Endothelial cell of umbilical vein (primary cell): ENCODE measurements around the gene FBXO34. TPM values are rescaled to one million over a fixed set of nuclear protein-coding genes. Genes with fewer than 3 reads are reported as not detected.

Source experiments
- BruUV-seq: library from RNA; stranded (reverse); fragments of 400-500 nt; replicated peaks from 2 replicates; lab custom pipeline; 2021; lab: Mats Ljungman, UMichigan
- CTCF ChIA-PET: fragments of 300-600, 350-600 bp; sonication (Branson Sonifier 250); formaldehyde crosslinking; loops from one replicate; lab custom pipeline; 2021; ENCODE audit warnings: antibody characterized with exemption, inconsistent platforms; lab: Charles Lee
- POLR2A ChIA-PET: fragments of 300-600, 350-600 bp; sonication (Branson Sonifier 250); formaldehyde crosslinking; loops from one replicate; lab custom pipeline; 2021; ENCODE audit warnings: antibody characterized with exemption, inconsistent platforms; lab: Charles Lee
- DNase-seq: peaks from one replicate; pipeline ENCODE4 v3.0.0-alpha.2; 2011; ENCODE audit warnings: low read depth, low spot score
- FAIRE-seq: peaks from 2 replicates; lab custom pipeline; 2011; peaks lifted over from hg19 to GRCh38; lab: Jason Lieb, UNC
- H2AFZ ChIP-seq: 2 replicates; pipeline ENCODE4 v1.6.0; 2012; ENCODE audit warnings: low read depth, low read length, control low read depth, inconsistent platforms
- H3K27ac ChIP-seq: 2 replicates; pipeline ENCODE4 v1.5.1; 2011; ENCODE audit warnings: low read depth, mild to moderate bottlenecking, control low read depth, low read length, moderate library complexity; ENCODE audit not compliant: insufficient read depth
- H3K27me3 ChIP-seq, 2 experiments: 2 replicates each; pipeline versions ENCODE4 v1.6.0 to v1.6.1; 2011; ENCODE audit warnings: low read length in 2 of 2, mixed read lengths in 1 of 2; ENCODE audit not compliant: control insufficient read depth in 2 of 2, insufficient read depth in 2 of 2
- H3K36me3 ChIP-seq, 2 experiments: 2 replicates in 1 of 2; 3 replicates in 1 of 2; pipeline ENCODE4 v1.5.1; 2011; ENCODE audit warnings: low read length in 2 of 2, mild to moderate bottlenecking in 1 of 2, moderate library complexity in 1 of 2; ENCODE audit not compliant: control insufficient read depth in 2 of 2, insufficient read depth in 2 of 2; ENCODE audit errors: extremely low read depth in 1 of 2
- H3K4me1 ChIP-seq: 3 replicates; pipeline ENCODE4 v1.5.1; 2011; ENCODE audit warnings: mild to moderate bottlenecking, low read length; ENCODE audit not compliant: control insufficient read depth, insufficient read depth; ENCODE audit errors: extremely low read depth
- H3K4me2 ChIP-seq: 2 replicates; pipeline ENCODE4 v1.6.1; 2011; ENCODE audit warnings: low read length, control low read depth, mixed read lengths; ENCODE audit not compliant: insufficient read depth
- H3K4me3 ChIP-seq, 3 experiments: fragments of 200-600 bp in 1 of 3; sonication (generic), shearing (Covaris generic) in 1 of 3; replicated peaks in 1 of 3; 2 replicates each; pipeline ENCODE4 v1.5.1; 2011 to 2016; ENCODE audit warnings: control low read depth in 3 of 3, low read length in 3 of 3, mild to moderate bottlenecking in 2 of 3, inconsistent platforms in 1 of 3, low read depth in 1 of 3, moderate library complexity in 1 of 3; ENCODE audit not compliant: insufficient read depth in 1 of 3
- H3K79me2 ChIP-seq: 2 replicates; pipeline ENCODE4 v1.6.0; 2012; ENCODE audit warnings: low read length, inconsistent platforms; ENCODE audit not compliant: control insufficient read depth, insufficient read depth
- H3K9ac ChIP-seq: replicated peaks from 2 replicates; pipeline ENCODE3; 2011; ENCODE audit warnings: low read length, control low read depth; ENCODE audit not compliant: insufficient read depth; ENCODE audit errors: extremely low read depth
- H3K9me1 ChIP-seq: replicated peaks from 3 replicates; pipeline ENCODE4 v1.6.0; 2011; ENCODE audit warnings: mild to moderate bottlenecking, low read length; ENCODE audit not compliant: control insufficient read depth, insufficient read depth; ENCODE audit errors: extremely low read depth
- H3K9me3 ChIP-seq: replicated peaks from 2 replicates; pipeline ENCODE4 v1.5.1; 2012; ENCODE audit warnings: low read length, inconsistent platforms; ENCODE audit not compliant: control insufficient read depth, insufficient read depth
- H4K20me1 ChIP-seq: replicated peaks from 2 replicates; pipeline ENCODE3; 2011; ENCODE audit warnings: mild to moderate bottlenecking, low read length; ENCODE audit not compliant: control insufficient read depth, insufficient read depth; ENCODE audit errors: extremely low read depth
- EZH2 ChIP-seq: IDR thresholded peaks from 2 replicates; pipeline ENCODE4 v1.6.1; 2012; ENCODE audit warnings: borderline replicate concordance, low read depth, mild to moderate bottlenecking, moderate library complexity, low read length, inconsistent platforms; ENCODE audit not compliant: severe bottlenecking
- FOS ChIP-seq: IDR thresholded peaks from 2 replicates; pipeline ENCODE4 v1.6.1; 2011; ENCODE audit warnings: mild to moderate bottlenecking, low read length, moderate library complexity, borderline replicate concordance; ENCODE audit not compliant: insufficient read depth
- GATA2 ChIP-seq: IDR thresholded peaks from 2 replicates; pipeline ENCODE4 v1.7.0; 2011; ENCODE audit warnings: low read depth, mild to moderate bottlenecking, moderate library complexity, mixed read lengths, low read length; ENCODE audit not compliant: insufficient read length, insufficient read depth
- JUN ChIP-seq: IDR thresholded peaks from 2 replicates; pipeline ENCODE4 v1.6.1; 2011; ENCODE audit warnings: borderline replicate concordance, low read depth; ENCODE audit not compliant: insufficient read length, insufficient read depth
- MYC ChIP-seq: IDR thresholded peaks from one replicate; pipeline ENCODE4 v1.6.1; 2011; ENCODE audit warnings: mild to moderate bottlenecking, low read depth, low read length
- POLR2A ChIP-seq: IDR thresholded peaks from 2 replicates; pipeline ENCODE4 v1.6.1; 2012; ENCODE audit warnings: low read depth, mild to moderate bottlenecking, control low read depth, low read length
- POLR2AphosphoS5 ChIP-seq: IDR thresholded peaks from 2 replicates; pipeline ENCODE4 v1.6.1; 2012; ENCODE audit warnings: low read depth, mild to moderate bottlenecking, control low read depth, low read length, moderate library complexity; ENCODE audit not compliant: insufficient read depth
- dilution Hi-C: fragments of 300-500 bp; cut with MboI; formaldehyde crosslinking; loops from one replicate; pipeline ENCODE4 v1.15.0; 2019; ENCODE audit warnings: low sequenced_read_pairs; ENCODE audit not compliant: extremely low pct_ligation_motif_present
- intact Hi-C: fragments of 100-400 bp; cut with micrococcal nuclease; formaldehyde crosslinking; loops from one replicate; pipeline ENCODE4 v1.10.0; 2022
- polyA plus RNA-seq, 4 experiments: library from polyadenylated mRNA; depleted of rRNA in 3 of 4; stranded (reverse) in 3 of 4; unstranded in 1 of 4; fragments of >200 nt; gene quantifications; 2 replicates each; pipeline versions ENCODE4 v1.2.1 to v1.2.3, GENCODE V29; 2011 to 2012; ENCODE audit warnings: missing spikeins in 1 of 4
- total RNA-seq: library from RNA; stranded (reverse); gene quantifications from 2 replicates; pipeline ENCODE4 v1.2.3, GENCODE V29; 2021
- TF ChIP-seq, protein P1 (sequence below): IDR thresholded peaks from 2 replicates; pipeline ENCODE4 v1.6.1; 2011; ENCODE audit not compliant: insufficient read depth, insufficient read length
- TF ChIP-seq, protein P2 (sequence below), 2 donors: IDR thresholded peaks; 1 replicate in 1 of 2; 2 replicates in 1 of 2; pipeline ENCODE4 v1.5.1; 2011; ENCODE audit warnings: low read length in 2 of 2, mild to moderate bottlenecking in 2 of 2, moderate library complexity in 2 of 2, control low read depth in 1 of 2, inconsistent platforms in 1 of 2, low read depth in 1 of 2; ENCODE audit not compliant: insufficient read depth in 1 of 2; ENCODE audit errors: extremely low read depth in 1 of 2

FBXO34 gene
- total and polyA plus RNA-seq, 2 donors (not counting 3 experiments of a cell fraction or from before 2014, with no cell fraction given), result 8.5 to 14.2 TPM

DNA sequence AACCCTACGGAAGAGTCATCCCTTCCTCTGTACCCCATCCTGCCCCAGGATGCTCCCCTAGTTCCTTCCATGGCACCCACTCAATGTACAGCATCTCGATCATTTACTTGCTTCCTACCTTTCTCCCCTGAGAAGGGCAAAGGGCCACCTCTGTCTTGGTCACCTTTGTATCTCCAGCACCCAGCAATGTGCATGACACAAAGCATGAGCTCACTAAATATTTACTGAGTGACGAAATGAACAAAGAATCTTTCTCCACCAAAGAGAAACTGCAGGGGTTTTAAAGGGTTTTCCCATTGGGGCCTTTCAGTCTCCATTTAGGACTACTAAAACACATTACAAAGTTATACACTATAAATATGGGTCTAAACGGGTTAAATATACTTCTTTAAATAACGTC is 109.8 kb downstream of the FBXO34 start:
- no peak overlapping the region for H3K9ac ChIP-seq
- H4K20me1 ChIP-seq, result no peaks in the 10 kb centered on the region
- FAIRE-seq, result no peak
- dilution Hi-C loops, result no loop called here
- peaks cover 6 to 10% of the 10 kb centered on the region in 2 experiments for H3K36me3 ChIP-seq
- no TSS peak for BruUV-seq
- no peaks in the 10 kb centered on the region for H3K4me1 ChIP-seq
- H3K4me2 ChIP-seq, result no peak overlapping the region
- ChIA-PET CTCF (no interaction called here), POLR2A (interaction anchor here (0.6 kb wide), 1 partner anchor 16 kb away, joined by 4 read pairs; no protein-coding TSS in a partner anchor)
- H3K4me3 ChIP-seq, result no peak overlapping the region
- no peaks in the 10 kb centered on the region for H3K27me3 ChIP-seq
- no peak for DNase-seq
- H3K9me3 ChIP-seq, result no peaks in the 10 kb centered on the region
- no peak overlapping the region for H3K27ac ChIP-seq
- TF ChIP-seq EZH2, result no peak
- no peak for TF ChIP-seq GATA2
- TF ChIP-seq POLR2AphosphoS5, result no peak
- TF ChIP-seq JUN, result no peak
- TF ChIP-seq, protein P1, sequence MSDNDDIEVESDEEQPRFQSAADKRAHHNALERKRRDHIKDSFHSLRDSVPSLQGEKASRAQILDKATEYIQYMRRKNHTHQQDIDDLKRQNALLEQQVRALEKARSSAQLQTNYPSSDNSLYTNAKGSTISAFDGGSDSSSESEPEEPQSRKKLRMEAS, result no peak
- TF ChIP-seq POLR2A, result no peak
- TF ChIP-seq, protein P2, sequence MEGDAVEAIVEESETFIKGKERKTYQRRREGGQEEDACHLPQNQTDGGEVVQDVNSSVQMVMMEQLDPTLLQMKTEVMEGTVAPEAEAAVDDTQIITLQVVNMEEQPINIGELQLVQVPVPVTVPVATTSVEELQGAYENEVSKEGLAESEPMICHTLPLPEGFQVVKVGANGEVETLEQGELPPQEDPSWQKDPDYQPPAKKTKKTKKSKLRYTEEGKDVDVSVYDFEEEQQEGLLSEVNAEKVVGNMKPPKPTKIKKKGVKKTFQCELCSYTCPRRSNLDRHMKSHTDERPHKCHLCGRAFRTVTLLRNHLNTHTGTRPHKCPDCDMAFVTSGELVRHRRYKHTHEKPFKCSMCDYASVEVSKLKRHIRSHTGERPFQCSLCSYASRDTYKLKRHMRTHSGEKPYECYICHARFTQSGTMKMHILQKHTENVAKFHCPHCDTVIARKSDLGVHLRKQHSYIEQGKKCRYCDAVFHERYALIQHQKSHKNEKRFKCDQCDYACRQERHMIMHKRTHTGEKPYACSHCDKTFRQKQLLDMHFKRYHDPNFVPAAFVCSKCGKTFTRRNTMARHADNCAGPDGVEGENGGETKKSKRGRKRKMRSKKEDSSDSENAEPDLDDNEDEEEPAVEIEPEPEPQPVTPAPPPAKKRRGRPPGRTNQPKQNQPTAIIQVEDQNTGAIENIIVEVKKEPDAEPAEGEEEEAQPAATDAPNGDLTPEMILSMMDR (IDR thresholded peaks at IDR 0.05; ENCODE audit: extremely low read depth in 1 of 2, insufficient read depth in 1 of 2, low read depth in 1 of 2, low read length in 2 of 2), result no peak
- no peak for TF ChIP-seq FOS
- no peak for TF ChIP-seq MYC
- H2AFZ ChIP-seq, result no peak overlapping the region
- intact Hi-C loops, result no loop called here
- no peaks in the 10 kb centered on the region for H3K9me1 ChIP-seq
- no peaks in the 10 kb centered on the region for H3K79me2 ChIP-seq
